Subcutaneous abdominal adipose tissue (tissue), 5 donors: Measurements from ENCODE around the gene HSD17B14.
"Not testable (repeated sequence)": the region's sequence is repeated elsewhere in the genome, so short reads cannot be mapped to it uniquely, and the experiment has no call there.

Source experiments
- H3K27ac ChIP-seq: one replicate; pipeline ENCODE4 v1.7.0; 2013; ENCODE audit warnings: low read depth, mild to moderate bottlenecking, inconsistent platforms, low read length, moderate library complexity
- H3K27me3 ChIP-seq, 5 donors: one replicate each; pipeline ENCODE4 v1.7.0; 2013; ENCODE audit warnings: low read length in 5 of 5, inconsistent platforms in 1 of 5; ENCODE audit not compliant: control insufficient read depth in 5 of 5, insufficient read depth in 4 of 5
- H3K36me3 ChIP-seq, 5 donors: one replicate each; pipeline ENCODE4 v1.7.0; 2013; ENCODE audit warnings: low read length in 5 of 5; ENCODE audit not compliant: control insufficient read depth in 5 of 5, insufficient read depth in 5 of 5
- H3K4me1 ChIP-seq, 5 donors: one replicate each; pipeline ENCODE4 v1.7.0; 2013; ENCODE audit warnings: low read length in 5 of 5, mild to moderate bottlenecking in 3 of 5, moderate library complexity in 1 of 5; ENCODE audit not compliant: control insufficient read depth in 5 of 5, insufficient read depth in 5 of 5
- H3K4me3 ChIP-seq, 5 donors: one replicate each; pipeline ENCODE4 v1.7.0; 2013; ENCODE audit warnings: low read length in 5 of 5, low read depth in 1 of 5
- H3K9ac ChIP-seq, 5 donors: one replicate each; pipeline ENCODE4 v1.7.0; 2013; ENCODE audit warnings: low read length in 5 of 5, mild to moderate bottlenecking in 4 of 5, moderate library complexity in 3 of 5
- H3K9me3 ChIP-seq, 5 donors: one replicate each; pipeline ENCODE4 v1.7.0; 2013; ENCODE audit warnings: low read length in 5 of 5; ENCODE audit not compliant: control insufficient read depth in 5 of 5
- donor health status: healthy.
- donor health status: healthy.
- donor health status: healthy.
- donor health status: healthy.
- donor health status: healthy.

The HSD17B14 gene

GRCh38 chr19:48852292-48852691, 16.0 kb upstream of the HSD17B14 start:
- Histone ChIP-seq H3K4me1 (no peaks in the 10 kb centered on the region), H3K4me3 (no peak overlapping the region), H3K9ac (no peak overlapping the region), H3K27ac (no peak overlapping the region), H3K27me3 (no peaks in the 10 kb centered on the region), H3K9me3 (no peaks in the 10 kb centered on the region), H3K36me3 (peaks cover 0 to 6% (median 0%) of the 10 kb centered on the region in 5 donors)

GRCh38 chr19:48846659-48847058, 10.4 kb upstream of the HSD17B14 start:
- not testable (repeated sequence) for H3K9me3 ChIP-seq, H3K9ac ChIP-seq, H3K27me3 ChIP-seq, H3K4me3 ChIP-seq, H3K27ac ChIP-seq, H3K36me3 ChIP-seq, H3K4me1 ChIP-seq

DNA sequence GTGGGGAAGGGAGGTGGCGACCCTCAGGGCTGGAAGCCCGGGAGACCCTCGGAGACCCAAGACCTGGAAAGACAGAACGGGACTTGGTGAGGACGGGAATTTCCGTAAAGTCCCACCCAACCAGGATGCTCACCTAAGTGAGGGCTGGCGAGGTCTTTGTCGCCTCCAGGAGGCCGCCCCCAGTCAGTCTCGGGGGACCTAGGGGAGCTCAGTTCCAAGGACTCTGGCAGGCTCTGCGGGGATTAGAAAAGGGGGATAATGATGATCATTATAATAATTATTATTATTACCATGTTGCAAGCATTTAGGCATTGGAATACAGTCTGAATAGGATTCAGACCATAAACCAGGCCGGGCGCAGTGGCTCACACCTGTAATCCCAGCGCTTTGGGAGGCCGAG, 9.1 kb upstream of the HSD17B14 start:
- Histone ChIP-seq H3K27ac (no peak overlapping the region), H3K4me1 (no peaks in the 10 kb centered on the region), H3K9ac (no peak overlapping the region), H3K9me3 (no peaks in the 10 kb centered on the region), H3K4me3 (no peak overlapping the region), H3K27me3 (no peaks in the 10 kb centered on the region), H3K36me3 (peaks cover 0 to 8% (median 6%) of the 10 kb centered on the region in 5 donors)

DNA sequence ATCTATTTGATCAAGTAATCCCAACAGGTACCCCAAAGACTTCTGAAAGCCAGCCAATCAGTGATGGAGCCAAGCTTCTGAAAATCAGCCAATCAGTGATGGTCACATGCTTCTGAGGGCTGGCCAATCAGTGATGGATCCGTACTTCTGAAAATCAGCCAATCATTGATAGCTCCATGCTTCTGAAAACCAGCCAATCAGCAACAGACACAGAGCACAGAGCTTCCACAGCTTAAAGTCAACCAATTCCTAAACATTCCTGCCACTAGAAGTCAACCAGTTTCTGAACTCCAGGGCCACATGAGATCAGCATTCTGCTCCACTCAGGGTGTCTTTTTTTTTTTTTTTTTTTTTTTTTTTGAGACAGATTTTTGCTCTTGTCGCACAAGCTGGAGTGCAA, 8.2 kb upstream of the HSD17B14 start:
- no peak overlapping the region for H3K27ac ChIP-seq
- no peaks in the 10 kb centered on the region for H3K4me1 ChIP-seq
- H3K9me3 ChIP-seq = no peaks in the 10 kb centered on the region
- no peaks in the 10 kb centered on the region for H3K27me3 ChIP-seq
- H3K36me3 ChIP-seq = peaks cover 0 to 8% (median 6%) of the 10 kb centered on the region in 5 donors
- no peak overlapping the region for H3K4me3 ChIP-seq
- no peak overlapping the region for H3K9ac ChIP-seq

DNA sequence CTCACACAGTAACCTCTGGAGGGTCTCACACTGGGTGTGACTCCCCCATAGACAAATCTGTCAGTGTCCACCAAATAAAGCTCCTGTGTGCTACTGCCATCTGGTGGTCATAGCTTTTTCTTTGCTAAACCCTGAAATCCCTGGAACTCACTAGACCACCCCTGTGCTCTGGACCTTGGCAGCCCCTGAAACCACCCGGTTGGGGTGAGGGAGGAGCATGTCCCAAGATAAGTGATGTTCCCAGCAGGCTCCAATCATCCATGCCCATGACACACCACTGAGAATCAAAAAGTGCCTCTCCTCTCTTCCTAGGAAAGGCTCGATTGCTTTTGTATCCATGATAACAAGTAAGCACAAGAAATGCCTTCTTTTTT, 6.5 kb upstream of the HSD17B14 start:
- no peak overlapping the region for H3K4me3 ChIP-seq
- no peak overlapping the region for H3K27ac ChIP-seq
- peaks cover 0 to 8% (median 5%) of the 10 kb centered on the region in 5 donors for H3K36me3 ChIP-seq
- no peak overlapping the region for H3K9ac ChIP-seq
- H3K27me3 ChIP-seq = no peaks in the 10 kb centered on the region
- no peaks in the 10 kb centered on the region for H3K9me3 ChIP-seq
- H3K4me1 ChIP-seq = no peaks in the 10 kb centered on the region

DNA sequence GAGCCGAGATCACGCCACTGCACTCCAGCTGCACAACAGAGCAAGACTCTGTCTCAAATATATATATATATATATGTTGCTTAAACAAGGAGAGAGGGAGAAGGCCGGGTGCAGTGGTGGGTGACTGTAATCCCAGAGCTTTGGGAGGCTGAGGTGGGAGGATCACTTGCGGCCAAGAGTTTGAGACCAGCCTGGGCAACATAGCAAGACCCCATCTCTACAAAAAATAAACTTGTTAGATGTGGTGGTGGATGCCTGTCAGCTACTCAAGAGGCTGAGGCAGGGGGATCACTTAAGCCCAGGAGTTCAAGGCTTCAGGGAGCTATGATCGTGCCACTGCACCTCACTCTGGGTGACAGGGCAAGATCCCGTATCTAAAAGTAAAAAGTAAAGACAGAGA, 5.3 kb upstream of the HSD17B14 start:
- Histone ChIP-seq H3K27me3 (no peaks in the 10 kb centered on the region), H3K36me3 (peaks cover 0 to 8% (median 0%) of the 10 kb centered on the region in 5 donors), H3K9me3 (no peaks in the 10 kb centered on the region), H3K9ac (no peak overlapping the region), H3K4me3 (no peak overlapping the region), H3K4me1 (peaks cover 0 to 9% (median 5%) of the 10 kb centered on the region in 5 donors), H3K27ac (no peak overlapping the region)

- H3K36me3 ChIP-seq = peaks cover 0 to 8% (median 0%) of the 10 kb centered on the region in 5 donors
- H3K27ac ChIP-seq = no peak overlapping the region
Observed at GRCh38 chr19:48841047-48841446, 4.8 kb upstream of the HSD17B14 start.

DNA sequence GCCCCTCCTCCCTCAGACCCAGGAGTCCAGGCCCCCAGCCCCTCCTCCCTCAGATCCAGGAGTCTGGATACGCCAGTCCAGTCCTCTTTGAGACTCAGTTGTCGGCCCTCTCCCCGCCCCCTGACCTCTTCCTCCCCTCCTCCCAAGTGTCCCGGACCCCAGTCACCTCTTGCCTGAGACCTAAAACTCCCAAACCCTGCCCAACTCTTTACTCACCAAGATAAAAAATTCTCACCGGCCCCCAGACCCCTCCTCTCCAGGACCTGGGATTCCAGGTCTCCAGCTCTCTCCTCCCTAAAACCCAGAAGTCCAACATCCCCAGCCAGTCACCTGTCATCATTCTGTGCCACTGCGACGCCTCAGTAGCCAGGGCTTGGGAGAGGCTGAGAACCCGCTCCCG, 1.4 kb upstream of the HSD17B14 start:
- Histone ChIP-seq H3K4me1 (peaks cover 0 to 23% (median 16%) of the 10 kb centered on the region in 5 donors), H3K9me3 (no peaks in the 10 kb centered on the region), H3K27me3 (no peaks in the 10 kb centered on the region), H3K36me3 (peaks cover 0 to 4% (median 0%) of the 10 kb centered on the region in 5 donors), H3K9ac (no peak overlapping the region), H3K27ac (no peak overlapping the region), H3K4me3 (no peak overlapping the region)

More at GRCh38 chr19:48841047-48841446, 4.8 kb upstream of the HSD17B14 start:
- no peak overlapping the region for H3K4me3 ChIP-seq
- H3K4me1 ChIP-seq = peaks cover 0 to 14% (median 10%) of the 10 kb centered on the region in 5 donors
- no peaks in the 10 kb centered on the region for H3K27me3 ChIP-seq
- no peaks in the 10 kb centered on the region for H3K9me3 ChIP-seq
- H3K9ac ChIP-seq = no peak overlapping the region

GRCh38 chr19:48837051-48837524, 797 bp upstream of the HSD17B14 start:
- Histone ChIP-seq H3K9me3 (no peaks in the 10 kb centered on the region), H3K36me3 (peaks cover 0 to 6% (median 0%) of the 10 kb centered on the region in 5 donors), H3K27me3 (no peaks in the 10 kb centered on the region), H3K4me1 (peaks cover 0 to 23% (median 16%) of the 10 kb centered on the region in 5 donors), H3K4me3 (peak overlapping the region in 2 of 5 donors; percentile 31 to 65), H3K9ac (peak overlapping the region in 1 of 5 donors; percentile 63), H3K27ac (peak overlapping the region; percentile 17)

GRCh38 chr19:48835734-48836088, 580 bp downstream of the HSD17B14 start:
- H3K9ac ChIP-seq = peak overlapping the region in 4 of 5 donors; percentile 27 to 78 (median 66)
- H3K4me1 ChIP-seq = peaks cover 0 to 23% (median 16%) of the 10 kb centered on the region in 5 donors
- peaks cover 0 to 12% (median 0%) of the 10 kb centered on the region in 5 donors for H3K36me3 ChIP-seq
- peak overlapping the region; percentile 17 for H3K27ac ChIP-seq
- no peaks in the 10 kb centered on the region for H3K27me3 ChIP-seq
- no peaks in the 10 kb centered on the region for H3K9me3 ChIP-seq
- peak overlapping the region; percentile 34 to 70 (median 63) for H3K4me3 ChIP-seq
